ENCODE results near the gene SNAPC3. TPM values are rescaled to one million over a fixed set of nuclear protein-coding genes. Genes with fewer than 3 reads are reported as not detected.

The SNAPC3 gene
- total RNA-seq, 1 donor from 2014 or later, result 45.5 TPM

GRCh38 chr9:15381491-15381890, 41.2 kb upstream of the SNAPC3 start:
- Mint-ChIP-seq H3K27me3 (ENCODE audit: low read depth) (no peaks in the 10 kb centered on the region), H3K4me1 (peaks cover 5% of the 10 kb centered on the region), H3K27ac (ENCODE audit: unreplicated experiment) (no peak overlapping the region)

GRCh38 chr9:15386465-15386864, 36.2 kb upstream of the SNAPC3 start:
- no peaks in the 10 kb centered on the region for H3K4me1 Mint-ChIP-seq
- H3K27me3 Mint-ChIP-seq (ENCODE audit: low read depth), result no peaks in the 10 kb centered on the region
- no peak overlapping the region for H3K4me3 Mint-ChIP-seq
- H3K27ac Mint-ChIP-seq (ENCODE audit: unreplicated experiment), result no peak overlapping the region
- TF ChIP-seq CTCF (conservative IDR thresholded peaks at IDR 0.05), result no peak
- DNase-seq (ENCODE audit: low read depth, low spot score), result no peak
- H3K9me3 Mint-ChIP-seq, result no peaks in the 10 kb centered on the region
- H3K36me3 Mint-ChIP-seq (ENCODE audit: low read depth), result no peaks in the 10 kb centered on the region

More at GRCh38 chr9:15381491-15381890, 41.2 kb upstream of the SNAPC3 start:
- no peak for DNase-seq (ENCODE audit: low read depth, low spot score)
- peaks cover 4% of the 10 kb centered on the region for H3K9me3 Mint-ChIP-seq
- no peak for TF ChIP-seq CTCF (conservative IDR thresholded peaks at IDR 0.05)
- H3K36me3 Mint-ChIP-seq (ENCODE audit: low read depth), result no peaks in the 10 kb centered on the region
- no peak overlapping the region for H3K4me3 Mint-ChIP-seq

GRCh38 chr9:15389173-15389572, 33.5 kb upstream of the SNAPC3 start:
- H3K4me3 Mint-ChIP-seq, result no peak overlapping the region
- no peaks in the 10 kb centered on the region for H3K4me1 Mint-ChIP-seq
- TF ChIP-seq CTCF (conservative IDR thresholded peaks at IDR 0.05), result no peak

GRCh38 chr9:15389631-15390030, 33.0 kb upstream of the SNAPC3 start:
- Mint-ChIP-seq H3K9me3 (no peaks in the 10 kb centered on the region), H3K27ac (ENCODE audit: unreplicated experiment) (no peak overlapping the region), H3K4me1 (no peaks in the 10 kb centered on the region), H3K4me3 (no peak overlapping the region), H3K27me3 (ENCODE audit: low read depth) (no peaks in the 10 kb centered on the region), H3K36me3 (ENCODE audit: low read depth) (no peaks in the 10 kb centered on the region)
- DNase-seq (ENCODE audit: low read depth, low spot score), result no peak
- no peak for TF ChIP-seq CTCF (conservative IDR thresholded peaks at IDR 0.05)

More at GRCh38 chr9:15389173-15389572, 33.5 kb upstream of the SNAPC3 start:
- Mint-ChIP-seq H3K9me3 (no peaks in the 10 kb centered on the region), H3K36me3 (ENCODE audit: low read depth) (no peaks in the 10 kb centered on the region), H3K27ac (ENCODE audit: unreplicated experiment) (no peak overlapping the region), H3K27me3 (ENCODE audit: low read depth) (no peaks in the 10 kb centered on the region)
- no peak for DNase-seq (ENCODE audit: low read depth, low spot score)

GRCh38 chr9:15390201-15390600, 32.5 kb upstream of the SNAPC3 start:
- H3K4me3 Mint-ChIP-seq, result no peak overlapping the region
- no peak for DNase-seq (ENCODE audit: low read depth, low spot score)
- H3K27ac Mint-ChIP-seq (ENCODE audit: unreplicated experiment), result no peak overlapping the region
- no peak for TF ChIP-seq CTCF (conservative IDR thresholded peaks at IDR 0.05)
- no peaks in the 10 kb centered on the region for H3K36me3 Mint-ChIP-seq (ENCODE audit: low read depth)
- H3K4me1 Mint-ChIP-seq, result no peaks in the 10 kb centered on the region
- H3K27me3 Mint-ChIP-seq (ENCODE audit: low read depth), result no peaks in the 10 kb centered on the region
- no peaks in the 10 kb centered on the region for H3K9me3 Mint-ChIP-seq

- Mint-ChIP-seq H3K4me1 (no peaks in the 10 kb centered on the region), H3K36me3 (ENCODE audit: low read depth) (no peaks in the 10 kb centered on the region), H3K27ac (ENCODE audit: unreplicated experiment) (no peak overlapping the region), H3K9me3 (no peaks in the 10 kb centered on the region), H3K27me3 (ENCODE audit: low read depth) (no peaks in the 10 kb centered on the region), H3K4me3 (no peak overlapping the region)
- TF ChIP-seq CTCF (conservative IDR thresholded peaks at IDR 0.05), result no peak
- DNase-seq (ENCODE audit: low read depth, low spot score), result no peak
These were observed 30.3 kb upstream of the SNAPC3 start for GRCh38 chr9:15392363-15392762.
